Measurements from ENCODE around the gene ACIN1. TPM values are rescaled to one million over a fixed set of nuclear protein-coding genes. Genes with fewer than 3 reads are reported as not detected.
A peak's percentile ranks its signal among the peaks of the same experiment; 100 is the strongest.

The ACIN1 gene
- total and polyA plus RNA-seq, 2 of the 13 experiments (the other 11 are each of a cell fraction or from before 2014, with no cell fraction given): 165 to 183 TPM

DNA sequence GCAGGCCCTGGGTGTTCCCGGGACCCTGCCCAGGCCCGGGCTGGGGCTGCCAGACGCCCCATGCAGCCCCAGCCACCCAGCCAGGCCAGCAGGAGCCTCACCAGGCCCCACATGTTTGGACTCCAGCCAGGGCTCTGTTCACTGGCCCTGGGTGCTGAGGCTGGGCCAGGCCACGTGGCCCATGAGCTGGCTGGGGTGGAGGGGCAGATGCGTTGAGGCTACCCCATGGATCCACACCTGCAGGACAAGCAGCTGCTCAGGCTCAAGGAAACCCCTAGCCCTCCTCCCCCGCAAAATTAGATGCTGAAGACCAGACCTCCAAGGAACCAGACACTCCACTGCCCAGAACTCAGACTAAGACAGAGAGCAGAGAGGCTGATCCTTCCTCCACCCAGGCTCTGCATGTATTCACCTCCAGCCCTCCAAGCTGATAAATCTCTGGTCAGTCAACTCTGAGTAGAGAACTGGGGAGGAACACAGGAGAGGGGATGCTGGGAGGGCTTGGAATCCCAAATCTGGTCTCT, 39.3 kb downstream of the ACIN1 start (continued):
- peak; percentile 11 for TF ChIP-seq ZNF407 (CRISPR knock-in tag; IDR thresholded peaks at IDR 0.05; ENCODE audit: not compliant biosample characterization)
- TF ChIP-seq ZZZ3 (CRISPR knock-in tag; IDR thresholded peaks at IDR 0.05; ENCODE audit: borderline replicate concordance): 0 out of 2 replicates have a peak, but pooled peaks have one; percentile 38
- TF ChIP-seq, protein P1, sequence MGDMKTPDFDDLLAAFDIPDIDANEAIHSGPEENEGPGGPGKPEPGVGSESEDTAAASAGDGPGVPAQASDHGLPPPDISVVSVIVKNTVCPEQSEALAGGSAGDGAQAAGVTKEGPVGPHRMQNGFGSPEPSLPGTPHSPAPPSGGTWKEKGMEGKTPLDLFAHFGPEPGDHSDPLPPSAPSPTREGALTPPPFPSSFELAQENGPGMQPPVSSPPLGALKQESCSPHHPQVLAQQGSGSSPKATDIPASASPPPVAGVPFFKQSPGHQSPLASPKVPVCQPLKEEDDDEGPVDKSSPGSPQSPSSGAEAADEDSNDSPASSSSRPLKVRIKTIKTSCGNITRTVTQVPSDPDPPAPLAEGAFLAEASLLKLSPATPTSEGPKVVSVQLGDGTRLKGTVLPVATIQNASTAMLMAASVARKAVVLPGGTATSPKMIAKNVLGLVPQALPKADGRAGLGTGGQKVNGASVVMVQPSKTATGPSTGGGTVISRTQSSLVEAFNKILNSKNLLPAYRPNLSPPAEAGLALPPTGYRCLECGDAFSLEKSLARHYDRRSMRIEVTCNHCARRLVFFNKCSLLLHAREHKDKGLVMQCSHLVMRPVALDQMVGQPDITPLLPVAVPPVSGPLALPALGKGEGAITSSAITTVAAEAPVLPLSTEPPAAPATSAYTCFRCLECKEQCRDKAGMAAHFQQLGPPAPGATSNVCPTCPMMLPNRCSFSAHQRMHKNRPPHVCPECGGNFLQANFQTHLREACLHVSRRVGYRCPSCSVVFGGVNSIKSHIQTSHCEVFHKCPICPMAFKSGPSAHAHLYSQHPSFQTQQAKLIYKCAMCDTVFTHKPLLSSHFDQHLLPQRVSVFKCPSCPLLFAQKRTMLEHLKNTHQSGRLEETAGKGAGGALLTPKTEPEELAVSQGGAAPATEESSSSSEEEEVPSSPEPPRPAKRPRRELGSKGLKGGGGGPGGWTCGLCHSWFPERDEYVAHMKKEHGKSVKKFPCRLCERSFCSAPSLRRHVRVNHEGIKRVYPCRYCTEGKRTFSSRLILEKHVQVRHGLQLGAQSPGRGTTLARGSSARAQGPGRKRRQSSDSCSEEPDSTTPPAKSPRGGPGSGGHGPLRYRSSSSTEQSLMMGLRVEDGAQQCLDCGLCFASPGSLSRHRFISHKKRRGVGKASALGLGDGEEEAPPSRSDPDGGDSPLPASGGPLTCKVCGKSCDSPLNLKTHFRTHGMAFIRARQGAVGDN (CRISPR knock-in tag; IDR thresholded peaks at IDR 0.05): peak; percentile 73; the same call in 1 of the 2 replicates
- 0 out of 2 replicates have a peak, but pooled peaks have one; percentile 0 for TF ChIP-seq SMAD3 (CRISPR knock-in tag; IDR thresholded peaks at IDR 0.05)
- no peak for TF ChIP-seq ZNF589 (CRISPR knock-in tag; conservative IDR thresholded peaks at IDR 0.05)
- 0 out of 2 replicates have a peak, but pooled peaks have one; percentile 42 for TF ChIP-seq ARNTL (CRISPR knock-in tag; IDR thresholded peaks at IDR 0.05)
- TF ChIP-seq ZNF609 (CRISPR knock-in tag; IDR thresholded peaks at IDR 0.05; ENCODE audit: borderline replicate concordance): 0 out of 2 replicates have a peak, but pooled peaks have one; percentile 41
- TF ChIP-seq MXD1 (CRISPR knock-in tag; IDR thresholded peaks at IDR 0.05): peak; percentile 69; the same call in 1 of the 2 replicates
- TF ChIP-seq ZNF891 (CRISPR knock-in tag; IDR thresholded peaks at IDR 0.05): 0 out of 2 replicates have a peak, but pooled peaks have one; percentile 25
- TF ChIP-seq ZNF709 (CRISPR knock-in tag; IDR thresholded peaks at IDR 0.05): 0 out of 2 replicates have a peak, but pooled peaks have one; percentile 69

Data from HepG2 (cell line).